HEK293T (cell line): ENCODE results near the gene EPB41L4B.

Experiments used
- CTCF ChIA-PET: fragments of 350-600 bp; formaldehyde crosslinking; extraction: SDS; loops from one replicate; lab custom pipeline; 2021; ENCODE audit warnings: antibody characterized with exemption, inconsistent platforms; lab: Yijun Ruan, JAX
- POLR2A ChIA-PET: fragments of 350-600 bp; formaldehyde crosslinking; extraction: SDS; loops from one replicate; lab custom pipeline; 2020; ENCODE audit warnings: antibody characterized with exemption, inconsistent platforms; lab: Yijun Ruan, JAX
- DNase-seq: peaks from one replicate; pipeline ENCODE4 v3.0.0; 2012; ENCODE audit warnings: mixed read lengths; ENCODE audit errors: extremely low spot score
- ARNT ChIP-seq: fragments of 450-650 bp; IDR thresholded peaks from 2 replicates; pipeline ENCODE4 v1.6.1; 2017; ENCODE audit warnings: mild to moderate bottlenecking
- BHLHE40 ChIP-seq: fragments of 450-650 bp; IDR thresholded peaks from 2 replicates; pipeline ENCODE4 v1.6.1; 2016; ENCODE audit warnings: mild to moderate bottlenecking, moderate library complexity, borderline replicate concordance
- CTBP1 ChIP-seq: fragments of 450-650 bp; IDR thresholded peaks from 2 replicates; pipeline ENCODE4 v1.6.1; 2016; ENCODE audit warnings: borderline replicate concordance
- ELF4 ChIP-seq: fragments of 450-650 bp; IDR thresholded peaks from 2 replicates; pipeline ENCODE4 v1.6.1; 2017; ENCODE audit warnings: antibody characterized with exemption
- FOXA1 ChIP-seq: fragments of 450-650 bp; IDR thresholded peaks from 2 replicates; pipeline ENCODE4 v1.6.1; 2016; ENCODE audit warnings: mild to moderate bottlenecking
- FOXK2 ChIP-seq: fragments of 450-650 bp; IDR thresholded peaks from 2 replicates; pipeline ENCODE4 v1.6.1; 2016; ENCODE audit warnings: mild to moderate bottlenecking
- FOXM1 ChIP-seq: fragments of 450-650 bp; IDR thresholded peaks from 2 replicates; pipeline ENCODE4 v1.6.1; 2017; ENCODE audit warnings: mild to moderate bottlenecking, borderline replicate concordance
- HDGF ChIP-seq: fragments of 450-650 bp; IDR thresholded peaks from 2 replicates; pipeline ENCODE4 v1.6.1; 2017; ENCODE audit warnings: antibody characterized with exemption, borderline replicate concordance
- L3MBTL2 ChIP-seq: fragments of 450-650 bp; conservative IDR thresholded peaks from 2 replicates; pipeline ENCODE4 v1.6.1; 2016; ENCODE audit warnings: mild to moderate bottlenecking
- LEF1 ChIP-seq: fragments of 450-650 bp; IDR thresholded peaks from 2 replicates; pipeline ENCODE4 v1.6.1; 2017; ENCODE audit warnings: mild to moderate bottlenecking, borderline replicate concordance
- NFRKB ChIP-seq: fragments of 450-650 bp; IDR thresholded peaks from 2 replicates; pipeline ENCODE4 v1.6.1; 2016; ENCODE audit warnings: mild to moderate bottlenecking, moderate library complexity
- SP1 ChIP-seq: fragments of 450-650 bp; IDR thresholded peaks from 2 replicates; pipeline ENCODE4 v1.6.1; 2017
- SUZ12 ChIP-seq: fragments of 450-650 bp; IDR thresholded peaks from 2 replicates; pipeline ENCODE4 v1.6.1; 2016; ENCODE audit warnings: mild to moderate bottlenecking
- TARDBP ChIP-seq: fragments of 450-650 bp; IDR thresholded peaks from 2 replicates; pipeline ENCODE4 v1.6.1; 2016
- ZNF384 ChIP-seq: fragments of 450-650 bp; IDR thresholded peaks from 2 replicates; pipeline ENCODE4 v1.6.1; 2016
- TF ChIP-seq, protein P1 (sequence below): fragments of 450-650 bp; IDR thresholded peaks from 2 replicates; pipeline ENCODE4 v1.6.1; 2016

Gene EPB41L4B

DNA sequence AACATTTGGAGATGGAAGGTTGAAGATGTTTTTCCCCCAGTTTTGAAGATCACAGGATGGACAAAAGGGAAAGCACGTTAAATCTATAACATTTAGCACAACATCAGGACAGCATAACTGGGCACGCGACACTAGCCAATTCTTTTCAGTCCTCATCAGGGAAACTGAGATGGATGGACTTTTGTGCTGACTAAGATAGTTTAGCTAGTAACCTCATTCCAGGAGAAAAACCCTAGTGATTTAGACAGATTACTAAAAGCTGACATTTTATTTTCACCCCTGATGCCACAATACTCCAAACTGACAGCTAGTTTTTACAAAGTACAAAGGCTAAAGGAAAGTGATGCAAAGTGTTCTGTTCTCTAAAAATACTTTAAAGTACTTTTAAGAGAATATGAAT, 53.3 kb downstream of the EPB41L4B start:
- ChIA-PET POLR2A (no interaction called here), CTCF (no interaction called here)
- TF ChIP-seq FOXA1 (no peak), ARNT (no peak), FOXM1 (no peak), HDGF (no peak), SP1 (no peak), L3MBTL2 (no peak), SUZ12 (no peak), NFRKB (no peak), ELF4 (no peak), BHLHE40 (no peak), TARDBP (no peak)
- TF ChIP-seq, protein P1, sequence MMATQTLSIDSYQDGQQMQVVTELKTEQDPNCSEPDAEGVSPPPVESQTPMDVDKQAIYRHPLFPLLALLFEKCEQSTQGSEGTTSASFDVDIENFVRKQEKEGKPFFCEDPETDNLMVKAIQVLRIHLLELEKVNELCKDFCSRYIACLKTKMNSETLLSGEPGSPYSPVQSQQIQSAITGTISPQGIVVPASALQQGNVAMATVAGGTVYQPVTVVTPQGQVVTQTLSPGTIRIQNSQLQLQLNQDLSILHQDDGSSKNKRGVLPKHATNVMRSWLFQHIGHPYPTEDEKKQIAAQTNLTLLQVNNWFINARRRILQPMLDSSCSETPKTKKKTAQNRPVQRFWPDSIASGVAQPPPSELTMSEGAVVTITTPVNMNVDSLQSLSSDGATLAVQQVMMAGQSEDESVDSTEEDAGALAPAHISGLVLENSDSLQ, result no peak
- DNase-seq, result no peak

DNA sequence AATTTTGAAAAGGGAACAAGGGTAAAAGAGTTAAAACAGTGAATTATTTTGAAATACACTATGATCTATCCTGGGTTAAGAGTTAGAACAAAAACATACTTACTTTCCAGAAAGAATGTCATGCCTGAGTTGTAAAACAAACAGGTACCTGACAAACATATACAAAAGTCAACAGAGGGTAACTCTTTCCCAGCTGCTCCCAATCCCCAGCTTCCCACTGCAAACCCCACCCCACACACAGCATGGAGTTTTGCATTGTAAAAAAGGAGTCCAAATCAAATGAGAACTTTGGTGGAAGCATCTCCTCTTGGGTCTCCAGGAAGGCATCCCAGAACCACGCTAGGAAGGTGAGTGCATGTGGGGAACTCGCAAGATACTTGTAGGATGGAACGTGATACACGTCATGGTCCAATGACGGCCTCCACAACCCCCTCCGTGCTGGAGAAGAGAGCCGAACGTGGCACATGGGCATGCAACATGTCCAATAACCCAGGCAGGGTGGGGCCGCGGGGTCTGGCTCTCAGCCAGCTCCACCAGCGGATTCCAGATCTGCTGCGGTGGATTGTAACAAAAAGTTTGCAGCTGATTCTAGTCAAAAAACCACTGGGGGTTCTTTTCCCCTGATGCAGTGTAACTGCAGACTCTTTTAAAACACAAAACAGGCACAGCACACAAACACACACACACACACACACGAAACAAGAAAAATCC, 55.8 kb downstream of the EPB41L4B start:
- DNase-seq, result no peak
- CTCF ChIA-PET, result interaction anchor here (0.5 kb wide), 1 partner anchor 247 kb away, joined by 3 read pairs; no protein-coding TSS in a partner anchor
- TF ChIP-seq CTBP1 (no peak), BHLHE40 (no peak), FOXK2 (no peak), SP1 (no peak), ELF4 (no peak), ARNT (no peak), NFRKB (no peak), LEF1 (no peak), L3MBTL2 (no peak), TARDBP (no peak), FOXM1 (no peak), HDGF (no peak)
- POLR2A ChIA-PET, result no interaction called here

DNA sequence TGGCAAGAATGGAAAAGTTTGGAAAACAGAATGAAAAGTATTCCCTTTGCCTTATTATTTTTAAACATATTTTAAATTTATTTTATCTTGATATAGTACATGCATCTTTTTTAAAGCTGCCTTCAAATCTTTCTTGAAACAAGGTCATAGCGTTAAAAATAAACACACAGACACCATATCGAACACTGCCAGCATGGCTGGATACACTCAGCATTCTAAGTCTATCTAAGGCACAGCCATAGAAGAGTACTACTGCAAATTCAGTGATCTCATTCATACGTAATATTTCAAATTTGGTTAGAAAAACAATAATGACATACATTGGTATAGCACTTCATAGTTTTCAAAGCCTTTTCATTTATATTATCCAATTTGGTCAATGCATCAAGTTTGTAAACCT, 57.5 kb downstream of the EPB41L4B start:
- CTCF ChIA-PET, result no interaction called here
- POLR2A ChIA-PET, result no interaction called here
- no peak for DNase-seq
- TF ChIP-seq BHLHE40, result no peak
- no peak for TF ChIP-seq FOXM1
- TF ChIP-seq, protein P1, result no peak
- TF ChIP-seq SUZ12, result no peak
- no peak for TF ChIP-seq ARNT
- no peak for TF ChIP-seq HDGF

DNA sequence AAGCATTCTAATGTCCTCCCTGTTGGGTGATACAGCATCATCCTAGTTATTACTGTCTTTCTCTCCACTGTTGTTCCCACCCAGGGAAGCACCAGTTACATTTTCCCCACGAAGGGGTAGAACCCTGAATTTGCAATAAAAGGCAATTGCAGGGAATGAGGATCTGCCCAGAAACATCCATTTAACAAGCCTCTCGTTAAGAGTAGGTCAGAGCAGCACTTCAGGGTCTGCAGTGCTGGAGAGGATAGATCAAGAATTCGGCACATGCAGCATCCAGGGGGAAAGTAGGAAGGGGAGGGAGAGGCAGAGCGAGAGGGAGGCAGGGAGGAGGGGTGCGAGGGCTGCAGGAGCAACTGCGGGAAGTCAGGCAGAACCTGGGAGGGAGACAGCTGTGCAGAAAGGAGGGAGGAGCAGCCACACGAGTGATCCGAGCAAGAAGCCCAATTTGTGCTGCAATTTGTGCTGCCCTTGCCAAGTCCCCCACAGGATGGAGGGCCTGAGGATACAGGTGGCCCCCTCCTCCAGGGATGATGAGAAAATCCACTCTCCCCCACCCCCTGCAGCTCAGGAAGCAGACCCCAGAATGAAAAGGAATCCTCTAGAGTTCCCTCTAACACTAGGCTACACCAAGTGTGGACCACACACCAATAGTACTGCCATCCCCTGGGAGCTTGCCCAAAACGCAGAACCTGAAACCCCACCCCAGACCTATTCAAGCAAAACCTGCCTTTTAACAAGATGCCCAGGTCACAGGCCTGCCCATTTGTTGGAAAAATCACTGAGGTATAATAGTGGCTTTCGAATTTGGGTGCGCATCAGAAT, 62.2 kb downstream of the EPB41L4B start:
- CTCF ChIA-PET, result no interaction called here
- POLR2A ChIA-PET, result no interaction called here
- TF ChIP-seq HDGF, result no peak
- TF ChIP-seq LEF1, result no peak
- TF ChIP-seq TARDBP, result no peak
- TF ChIP-seq ZNF384, result no peak
- no peak for TF ChIP-seq NFRKB
- TF ChIP-seq FOXM1, result no peak
- no peak for DNase-seq

DNA sequence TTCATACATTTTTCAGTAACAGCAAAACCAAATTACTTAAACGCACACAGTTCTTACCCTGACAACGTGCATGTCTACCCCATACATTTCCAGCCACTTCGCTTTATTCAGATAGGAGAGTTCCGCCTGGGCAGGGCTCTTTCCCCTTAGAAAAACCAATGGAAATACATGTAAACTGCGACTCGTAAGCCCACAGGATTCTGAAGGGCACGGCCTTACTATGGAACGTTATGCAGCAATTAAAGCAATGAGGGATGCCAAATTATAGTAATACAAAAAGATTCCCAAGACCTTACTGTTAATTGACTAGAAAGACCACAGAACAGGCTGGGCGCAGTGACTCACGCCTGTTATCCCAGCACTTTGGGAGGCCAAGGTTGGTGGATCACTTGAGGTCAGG, 64.5 kb downstream of the EPB41L4B start:
- TF ChIP-seq CTBP1 (no peak), HDGF (no peak), NFRKB (no peak), SP1 (no peak), L3MBTL2 (no peak), SUZ12 (no peak), FOXA1 (no peak), LEF1 (no peak), ARNT (no peak), ELF4 (no peak)
- ChIA-PET CTCF (no interaction called here), POLR2A (no interaction called here)
- DNase-seq, result no peak

DNA sequence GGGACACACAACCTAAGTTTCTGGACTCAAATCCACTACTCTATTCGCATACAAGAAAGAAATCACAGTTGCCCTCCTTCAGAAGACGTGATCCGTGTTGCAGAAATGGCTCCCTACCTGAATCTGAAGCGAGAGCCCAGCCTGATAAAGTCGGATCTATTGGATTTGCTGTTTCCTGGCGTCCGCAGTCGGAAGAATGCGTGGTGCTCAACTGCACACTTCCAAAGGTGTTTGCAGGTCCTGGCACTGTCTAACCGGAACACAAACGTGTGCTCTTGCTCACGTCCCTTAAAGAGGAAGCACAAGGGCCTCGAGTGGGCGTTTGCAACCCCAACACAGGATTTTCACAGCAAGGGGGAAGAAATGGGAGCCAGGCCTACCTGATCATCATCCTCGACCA, 65.5 kb downstream of the EPB41L4B start:
- DNase-seq, result no peak
- ChIA-PET CTCF (no interaction called here), POLR2A (no interaction called here)
- TF ChIP-seq SP1 (no peak), NFRKB (no peak), HDGF (no peak), FOXA1 (no peak)

DNA sequence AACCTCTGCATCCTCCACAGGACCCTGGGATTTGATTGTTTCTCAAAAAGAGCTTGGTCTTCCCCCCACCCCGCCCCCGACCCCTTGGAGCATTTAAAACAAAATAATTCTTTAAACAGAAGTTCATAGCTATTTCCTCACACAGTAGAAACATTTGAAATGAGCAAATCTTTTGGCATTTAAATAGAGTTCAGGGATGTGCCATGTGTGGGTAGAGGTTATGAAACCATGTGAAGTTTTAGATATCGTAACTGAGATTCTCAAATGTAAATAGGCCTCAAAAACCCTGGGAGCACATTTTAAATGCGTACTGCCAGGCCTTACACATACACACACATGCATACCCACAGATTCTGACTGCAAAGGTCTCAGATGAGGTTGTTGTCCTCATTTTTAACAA, 66.5 kb downstream of the EPB41L4B start:
- TF ChIP-seq FOXM1 (no peak), HDGF (no peak), SP1 (no peak), FOXA1 (no peak), LEF1 (no peak), CTBP1 (no peak), TARDBP (no peak), SUZ12 (no peak), ARNT (no peak), BHLHE40 (no peak)
- ChIA-PET POLR2A (no interaction called here), CTCF (no interaction called here)
- no peak for DNase-seq
